Breast epithelium (tissue), 4 donors: ENCODE data around the gene HSD17B8. TPM values are rescaled to one million over a fixed set of nuclear protein-coding genes. Genes with fewer than 3 reads are reported as not detected.

Experiments used
- DNase-seq, 2 donors: peaks; one replicate each; pipeline ENCODE4 v3.0.0-alpha.2; 2019; ENCODE audit warnings: low spot score in 2 of 2
- H3K27ac ChIP-seq, 2 donors: fragments of 200-600 bp; sonication (generic) in 1 of 2; one replicate each; pipeline ENCODE4 v1.5.1; 2016 to 2019; ENCODE audit warnings: mild to moderate bottlenecking in 1 of 2
- H3K27me3 ChIP-seq, 2 donors: fragments of 200-600 bp; sonication (generic) in 1 of 2; one replicate each; pipeline versions ENCODE4 v1.5.1 to v1.6.0; 2017 to 2019; ENCODE audit warnings: control low read depth in 1 of 2, mild to moderate bottlenecking in 1 of 2
- H3K36me3 ChIP-seq: fragments of 200-600 bp; one replicate; pipeline ENCODE4 v1.5.1; 2019
- H3K4me1 ChIP-seq, 2 donors: fragments of 200-600 bp; sonication (generic); one replicate each; pipeline ENCODE4 v1.5.1; 2016 to 2019; ENCODE audit warnings: control low read depth in 1 of 2
- H3K4me3 ChIP-seq, 3 donors: fragments of 200-600 bp; sonication (generic); 1 replicate in 2 of 3; 2 replicates in 1 of 3; pipeline ENCODE4 v1.5.1; 2016 to 2019; ENCODE audit warnings: mild to moderate bottlenecking in 3 of 3, moderate library complexity in 2 of 3
- H3K9me3 ChIP-seq, 2 donors: fragments of 200-600 bp; sonication (generic) in 1 of 2; one replicate each; pipeline ENCODE4 v1.5.1; 2016 to 2019; ENCODE audit warnings: control low read depth in 1 of 2
- CTCF ChIP-seq, 3 donors: fragments of 450-650 bp; IDR thresholded peaks; one replicate each; pipeline ENCODE4 v1.5.1; 2016 to 2017; ENCODE audit warnings: antibody characterized with exemption in 3 of 3, mild to moderate bottlenecking in 3 of 3, moderate library complexity in 3 of 3
- POLR2A ChIP-seq: fragments of 450-650 bp; IDR thresholded peaks from one replicate; pipeline ENCODE4 v1.6.1; 2016; ENCODE audit warnings: antibody characterized with exemption, mild to moderate bottlenecking, moderate library complexity
- POLR2AphosphoS5 ChIP-seq, 3 donors: sonication (generic); formaldehyde crosslinking; IDR thresholded peaks; one replicate each; pipeline ENCODE4 v1.6.1; 2017; ENCODE audit warnings: antibody characterized with exemption in 3 of 3
- intact Hi-C: fragments of 100-400 bp; cut with DNase I; formaldehyde crosslinking; loops from one replicate; pipeline ENCODE4 v1.15.1; 2023; ENCODE audit warnings: low total_unique reads
- total RNA-seq, 3 donors: library from RNA; depleted of rRNA; stranded (reverse); fragments of >200 nt; gene quantifications; one replicate each; pipeline ENCODE4 v1.1.0, GENCODE V29; 2016

The HSD17B8 gene
- total RNA-seq, 3 donors from 2014 or later, result 17.0 to 33.8 (median 18.4) TPM

GRCh38 chr6:33235221-33235634 is 30.8 kb downstream of the HSD17B8 start:
- Histone ChIP-seq H3K36me3 (no peaks in the 10 kb centered on the region), H3K4me1 (no peaks in the 10 kb centered on the region), H3K4me3 (no peak overlapping the region), H3K27me3 (peaks cover 0 to 3% of the 10 kb centered on the region in 2 donors), H3K9me3 (no peaks in the 10 kb centered on the region), H3K27ac (no peak overlapping the region)
- intact Hi-C loops, result no loop called here
- DNase-seq, result peak in 1 of 2 donors; percentile 2
- TF ChIP-seq POLR2AphosphoS5 (IDR thresholded peaks at IDR 0.05) (no peak), CTCF (IDR thresholded peaks at IDR 0.05) (no peak), POLR2A (no peak)

- TF ChIP-seq CTCF (IDR thresholded peaks at IDR 0.05) (no peak), POLR2A (no peak), POLR2AphosphoS5 (IDR thresholded peaks at IDR 0.05) (no peak)
- Histone ChIP-seq H3K9me3 (no peaks in the 10 kb centered on the region), H3K4me1 (no peaks in the 10 kb centered on the region), H3K4me3 (no peak overlapping the region), H3K36me3 (no peaks in the 10 kb centered on the region), H3K27ac (no peak overlapping the region), H3K27me3 (peaks cover 0 to 3% of the 10 kb centered on the region in 2 donors)
- intact Hi-C loops, result no loop called here
- DNase-seq, result no peak
Measured at GRCh38 chr6:33236328-33236727, 31.9 kb downstream of the HSD17B8 start.

GRCh38 chr6:33236852-33237251 is 32.4 kb downstream of the HSD17B8 start:
- H3K4me1 ChIP-seq, result no peaks in the 10 kb centered on the region
- H3K27me3 ChIP-seq, result no peaks in the 10 kb centered on the region
- H3K9me3 ChIP-seq, result no peaks in the 10 kb centered on the region
- no peak for TF ChIP-seq CTCF (IDR thresholded peaks at IDR 0.05)
- no peak for TF ChIP-seq POLR2A
- TF ChIP-seq POLR2AphosphoS5 (IDR thresholded peaks at IDR 0.05), result no peak
- intact Hi-C loops, result no loop called here
- H3K27ac ChIP-seq, result no peak overlapping the region
- DNase-seq, result peak in 1 of 2 donors; percentile 15
- H3K4me3 ChIP-seq, result no peak overlapping the region
- H3K36me3 ChIP-seq, result no peaks in the 10 kb centered on the region

GRCh38 chr6:33237741-33238140 is 33.3 kb downstream of the HSD17B8 start:
- TF ChIP-seq POLR2A (no peak), CTCF (IDR thresholded peaks at IDR 0.05) (no peak), POLR2AphosphoS5 (IDR thresholded peaks at IDR 0.05) (no peak)
- no peak overlapping the region for H3K27ac ChIP-seq
- H3K36me3 ChIP-seq, result no peaks in the 10 kb centered on the region
- H3K9me3 ChIP-seq, result no peaks in the 10 kb centered on the region
- peak in 1 of 2 donors; percentile 10 for DNase-seq
- H3K4me3 ChIP-seq, result no peak overlapping the region
- H3K27me3 ChIP-seq, result no peaks in the 10 kb centered on the region
- intact Hi-C loops, result loop anchor here (1.0 kb wide), 1 partner anchor 18 kb away; no protein-coding TSS in a partner anchor
- no peaks in the 10 kb centered on the region for H3K4me1 ChIP-seq

- DNase-seq, result no peak
- no peaks in the 10 kb centered on the region for H3K27me3 ChIP-seq
Measured at GRCh38 chr6:33241968-33242367, 37.5 kb downstream of the HSD17B8 start.

More at GRCh38 chr6:33241968-33242367, 37.5 kb downstream of the HSD17B8 start:
- intact Hi-C loops, result loop anchor here (10.0 kb wide), 1 partner anchor 127 kb away; no protein-coding TSS in a partner anchor
- Histone ChIP-seq H3K36me3 (no peaks in the 10 kb centered on the region), H3K4me3 (no peak overlapping the region), H3K27ac (no peak overlapping the region), H3K4me1 (no peaks in the 10 kb centered on the region), H3K9me3 (no peaks in the 10 kb centered on the region)
- TF ChIP-seq CTCF (IDR thresholded peaks at IDR 0.05) (no peak), POLR2A (no peak), POLR2AphosphoS5 (IDR thresholded peaks at IDR 0.05) (no peak)
